Natural killer cell (primary cell): ENCODE measurements around the gene CREBBP. TPM values are rescaled to one million over a fixed set of nuclear protein-coding genes. Genes with fewer than 3 reads are reported as not detected.

ENCODE experiments used
- ATAC-seq, 3 donors: fragments of 150-1000 bp in 2 of 3; fragments of 200-7000 bp in 1 of 3; cut with Tn5 transposase; 1 replicate in 1 of 3; 2 replicates in 2 of 3; pipeline ENCODE4 v1.10.0; 2021; ENCODE audit warnings: mild to moderate bottlenecking in 2 of 3, moderate library complexity in 2 of 3
- DNase-seq, 2 donors: peaks; one replicate each; pipeline versions ENCODE4 v3.0.0 to v3.0.0-alpha.2; 2013 to 2021; ENCODE audit warnings: mixed read lengths in 1 of 2
- H3K27ac ChIP-seq: one replicate; pipeline ENCODE4 v1.5.1; 2013; ENCODE audit warnings: mild to moderate bottlenecking, low read length
- H3K27me3 ChIP-seq: one replicate; pipeline ENCODE4 v1.6.1; 2013; ENCODE audit warnings: low read length; ENCODE audit not compliant: control insufficient read depth, insufficient read depth
- H3K36me3 ChIP-seq: one replicate; pipeline ENCODE4 v1.6.1; 2013; ENCODE audit warnings: low read length; ENCODE audit not compliant: control insufficient read depth, insufficient read depth
- H3K4me1 ChIP-seq: one replicate; pipeline ENCODE4 v1.6.1; 2013; ENCODE audit warnings: low read length; ENCODE audit not compliant: control insufficient read depth, insufficient read depth
- H3K4me3 ChIP-seq: one replicate; pipeline ENCODE4 v1.5.1; 2013; ENCODE audit warnings: low read length
- H3K9me3 ChIP-seq: one replicate; pipeline ENCODE4 v1.6.1; 2013; ENCODE audit warnings: low read length; ENCODE audit not compliant: control insufficient read depth, insufficient read depth
- H3K27ac Mint-ChIP-seq, 2 donors: one replicate each; pipeline ENCODE4 v1.8.0; 2022; ENCODE audit warnings: mild to moderate bottlenecking in 2 of 2, mixed read lengths in 2 of 2, moderate library complexity in 1 of 2
- H3K27me3 Mint-ChIP-seq, 2 donors: one replicate each; pipeline ENCODE4 v1.8.0; 2022; ENCODE audit warnings: low read depth in 2 of 2, mixed read lengths in 2 of 2
- H3K36me3 Mint-ChIP-seq: one replicate; pipeline ENCODE4 v1.8.0; 2022; ENCODE audit warnings: mixed read lengths
- H3K4me1 Mint-ChIP-seq, 2 donors: one replicate each; pipeline ENCODE4 v1.8.0; 2022; ENCODE audit warnings: mixed read lengths in 2 of 2
- H3K4me3 Mint-ChIP-seq: one replicate; pipeline ENCODE4 v1.8.0; 2022; ENCODE audit warnings: mild to moderate bottlenecking, moderate library complexity, mixed read lengths
- H3K9me3 Mint-ChIP-seq, 2 donors: one replicate each; pipeline ENCODE4 v1.8.0; 2022; ENCODE audit warnings: mixed read lengths in 2 of 2
- CTCF ChIP-seq: fragments of 200-600 bp; IDR thresholded peaks from one replicate; pipeline ENCODE4 v1.8.0; 2022; ENCODE audit warnings: antibody characterized with exemption
- WGBS: methylation state at CpG from one replicate; pipeline ENCODE4 v1.1.7; 2013; ENCODE audit warnings: missing lambda C conversion rate; ENCODE audit not compliant: insufficient coverage; 5-methylcytosine and 5-hydroxymethylcytosine counted together
- intact Hi-C: fragments of 100-400 bp; cut with micrococcal nuclease; formaldehyde crosslinking; loops from one replicate; pipeline ENCODE4 v1.14.2; 2022
- total RNA-seq, 4 donors: library from RNA; stranded (reverse); fragments of 120-200 nt in 1 of 4; gene quantifications; one replicate each; pipeline versions ENCODE4 v1.2.3 to v1.2.4, GENCODE V29; 2013 to 2022

The CREBBP gene
- total RNA-seq, 3 donors from 2014 or later (not counting 1 experiment from before 2014, with no cell fraction given) = 197 to 234 (median 224) TPM

- peak overlapping the region in 1 of 2 donors; percentile 41 for H3K27ac Mint-ChIP-seq
- H3K4me1 ChIP-seq = no peaks in the 10 kb centered on the region
- no peak overlapping the region for H3K4me3 Mint-ChIP-seq
- WGBS = 98% methylated on average over 24 of the region's 24 CpGs
- no peak overlapping the region for H3K4me3 ChIP-seq
- peaks cover 10% of the 10 kb centered on the region for H3K36me3 Mint-ChIP-seq
- peaks cover 69% of the 10 kb centered on the region for H3K36me3 ChIP-seq
- intact Hi-C loops = no loop called here
- DNase-seq (no peak), ATAC-seq (no peak)
- H3K27me3 Mint-ChIP-seq = no peaks in the 10 kb centered on the region
- no peaks in the 10 kb centered on the region for H3K27me3 ChIP-seq
- H3K27ac ChIP-seq = no peak overlapping the region
- H3K4me1 Mint-ChIP-seq = peaks cover 0 to 4% of the 10 kb centered on the region in 2 donors
- TF ChIP-seq CTCF = no peak
- no peaks in the 10 kb centered on the region for H3K9me3 ChIP-seq
- H3K9me3 Mint-ChIP-seq = no peaks in the 10 kb centered on the region
These were observed 150.1 kb downstream of the CREBBP start for GRCh38 chr16:3730161-3731125.

- WGBS = 97% methylated on average over 49 of the region's 49 CpGs
- ATAC-seq (peak in 1 of 3 donors; percentile 18), DNase-seq (peak in 1 of 2 donors; percentile 1)
- Mint-ChIP-seq H3K4me3 (no peak overlapping the region), H3K4me1 (peaks cover 0 to 4% of the 10 kb centered on the region in 2 donors), H3K27ac (peak overlapping the region in 1 of 2 donors; percentile 41), H3K9me3 (no peaks in the 10 kb centered on the region), H3K36me3 (peaks cover 10% of the 10 kb centered on the region), H3K27me3 (no peaks in the 10 kb centered on the region)
- Histone ChIP-seq H3K36me3 (peaks cover 59% of the 10 kb centered on the region), H3K9me3 (no peaks in the 10 kb centered on the region), H3K4me1 (no peaks in the 10 kb centered on the region), H3K4me3 (no peak overlapping the region), H3K27me3 (no peaks in the 10 kb centered on the region), H3K27ac (no peak overlapping the region)
- intact Hi-C loops = no loop called here
- TF ChIP-seq CTCF = no peak
These were observed 151.1 kb downstream of the CREBBP start for GRCh38 chr16:3729161-3730112.

GRCh38 chr16:3728424-3729160 is 151.9 kb downstream of the CREBBP start:
- ATAC-seq (no peak), DNase-seq (no peak)
- peaks cover 52% of the 10 kb centered on the region for H3K36me3 ChIP-seq
- H3K4me3 ChIP-seq = no peak overlapping the region
- H3K27me3 ChIP-seq = no peaks in the 10 kb centered on the region
- TF ChIP-seq CTCF = no peak
- Mint-ChIP-seq H3K4me1 (peaks cover 0 to 4% of the 10 kb centered on the region in 2 donors), H3K27ac (no peak overlapping the region), H3K36me3 (peaks cover 10% of the 10 kb centered on the region), H3K9me3 (no peaks in the 10 kb centered on the region), H3K4me3 (no peak overlapping the region), H3K27me3 (no peaks in the 10 kb centered on the region)
- WGBS = 98% methylated on average over 31 of the region's 31 CpGs
- intact Hi-C loops = no loop called here
- H3K27ac ChIP-seq = no peak overlapping the region
- no peaks in the 10 kb centered on the region for H3K9me3 ChIP-seq
- H3K4me1 ChIP-seq = no peaks in the 10 kb centered on the region
